SKM-1 treated with dmso at 0.1 percent for 144 hours (cell line): ENCODE data around the gene LRRC36.

Experiments used
- DNase-seq: peaks from one replicate; lab custom pipeline; 2025; ENCODE audit not compliant: unreplicated experiment; lab: John Stamatoyannopoulos, UW

Gene LRRC36

DNA sequence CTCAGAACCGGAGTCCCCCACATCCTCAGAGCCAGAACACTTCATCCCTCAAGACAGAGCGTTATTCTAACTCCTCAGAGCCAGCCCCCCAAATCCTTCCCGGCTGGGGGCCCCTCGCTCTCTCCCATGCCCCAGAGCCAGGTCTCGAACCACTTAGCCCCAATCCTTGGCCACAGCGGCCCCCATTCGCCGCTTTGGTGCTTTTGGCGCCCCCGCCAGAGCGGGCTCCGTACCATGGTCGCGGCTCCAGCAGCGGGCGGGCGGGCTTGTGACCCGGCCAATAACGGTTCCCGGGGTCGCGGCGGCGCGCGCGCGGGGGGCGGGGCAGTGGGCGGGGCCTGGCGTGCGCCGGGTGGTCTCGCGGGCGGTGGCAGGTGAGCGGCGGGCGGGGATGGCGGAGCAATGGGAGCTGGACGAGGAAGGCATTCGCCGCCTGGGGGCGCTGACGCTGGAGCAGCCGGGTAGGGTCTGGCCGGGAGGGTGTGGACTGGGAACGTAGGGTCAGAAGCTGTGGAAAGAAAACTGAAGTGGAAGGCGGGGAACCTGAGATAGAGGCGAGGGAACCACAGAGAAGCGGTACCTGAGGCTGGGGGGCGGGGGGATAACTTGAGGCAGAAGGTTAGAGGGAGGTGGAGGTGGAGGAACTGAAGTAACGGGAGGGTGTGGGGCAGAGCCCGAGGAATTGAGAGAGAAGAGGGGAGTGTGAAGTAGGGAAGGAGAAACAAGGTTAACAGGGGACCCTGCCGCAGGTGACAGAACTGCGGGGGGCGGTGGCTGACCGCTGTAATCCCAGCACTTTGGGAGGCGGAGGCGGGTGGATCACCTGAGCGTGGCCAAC is at the start of gene LRRC36, which contains the start of gene KCTD19:
TSS of gene LRRC36 (plus strand) at position 344 of the 838 bp plus-strand sequence. CDS start at position 392, 48 bp downstream.
TSS of gene KCTD19 (minus strand) at position 270 of the 838 bp plus-strand sequence. CDS start at position 236, 34 bp downstream.
- DNase-seq: no peak

GRCh38 chr16:67277294-67277998 is 49.2 kb upstream of the LRRC36 start:
- DNase-seq: no peak

DNA sequence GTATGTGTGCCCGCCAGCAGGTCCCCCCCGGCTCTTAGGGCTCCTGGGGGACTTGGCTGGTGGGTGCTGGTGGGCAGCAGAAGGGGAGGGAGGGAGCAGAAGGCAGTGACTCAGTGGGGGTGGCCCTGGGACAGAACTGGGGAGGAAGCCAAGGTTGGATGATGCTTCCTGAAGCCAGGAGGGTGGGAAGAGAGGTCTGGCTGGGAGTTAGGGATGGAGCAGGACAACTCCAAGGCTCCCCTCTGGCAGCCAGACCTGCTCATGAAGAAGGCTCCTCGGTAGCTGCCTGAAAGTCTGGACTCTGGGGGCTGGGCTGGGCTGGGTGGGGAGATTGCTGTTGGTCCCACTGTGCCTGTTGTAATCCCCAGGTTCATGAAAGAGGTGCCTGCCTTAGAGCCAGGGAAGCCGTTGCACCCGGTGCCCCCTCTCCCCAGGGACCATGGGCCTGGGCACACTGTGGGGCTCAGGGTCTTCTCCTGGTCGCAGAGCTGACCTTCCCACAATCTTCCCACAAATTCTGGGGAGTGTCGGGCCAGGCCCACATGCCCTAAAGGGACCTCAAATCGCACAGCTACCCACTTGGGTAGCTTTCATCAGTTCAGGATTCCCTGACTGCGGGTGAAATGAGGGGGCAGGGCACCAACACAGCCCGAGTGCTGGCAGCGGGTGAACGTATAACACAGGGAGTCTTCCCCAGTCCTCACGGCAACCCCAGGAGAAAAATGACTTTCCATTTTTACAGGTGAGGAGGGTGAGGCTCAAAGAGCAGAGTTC is 48.4 kb upstream of the LRRC36 start:
- DNase-seq: no peak

- peak; percentile 45 for DNase-seq
These were observed 47.8 kb upstream of the LRRC36 start for GRCh38 chr16:67278773-67279295.

GRCh38 chr16:67279296-67280089 is 47.1 kb upstream of the LRRC36 start, which contains the start of gene PLEKHG4:
Gene PLEKHG4 (plus strand): TSS chr16:67279532. CDS start chr16:67280045, 513 bp downstream.
- peak; percentile 78 for DNase-seq

- DNase-seq: no peak
These were observed 46.3 kb upstream of the LRRC36 start for GRCh38 chr16:67280090-67281015.

GRCh38 chr16:67281536-67282446 is 44.8 kb upstream of the LRRC36 start:
- no peak for DNase-seq

- DNase-seq: no peak
These were observed 44.2 kb upstream of the LRRC36 start for GRCh38 chr16:67282447-67282805.

- DNase-seq: no peak
These were observed 43.4 kb upstream of the LRRC36 start for GRCh38 chr16:67283039-67283825.

- no peak for DNase-seq
These were observed 42.6 kb upstream of the LRRC36 start for GRCh38 chr16:67283826-67284555.

DNA sequence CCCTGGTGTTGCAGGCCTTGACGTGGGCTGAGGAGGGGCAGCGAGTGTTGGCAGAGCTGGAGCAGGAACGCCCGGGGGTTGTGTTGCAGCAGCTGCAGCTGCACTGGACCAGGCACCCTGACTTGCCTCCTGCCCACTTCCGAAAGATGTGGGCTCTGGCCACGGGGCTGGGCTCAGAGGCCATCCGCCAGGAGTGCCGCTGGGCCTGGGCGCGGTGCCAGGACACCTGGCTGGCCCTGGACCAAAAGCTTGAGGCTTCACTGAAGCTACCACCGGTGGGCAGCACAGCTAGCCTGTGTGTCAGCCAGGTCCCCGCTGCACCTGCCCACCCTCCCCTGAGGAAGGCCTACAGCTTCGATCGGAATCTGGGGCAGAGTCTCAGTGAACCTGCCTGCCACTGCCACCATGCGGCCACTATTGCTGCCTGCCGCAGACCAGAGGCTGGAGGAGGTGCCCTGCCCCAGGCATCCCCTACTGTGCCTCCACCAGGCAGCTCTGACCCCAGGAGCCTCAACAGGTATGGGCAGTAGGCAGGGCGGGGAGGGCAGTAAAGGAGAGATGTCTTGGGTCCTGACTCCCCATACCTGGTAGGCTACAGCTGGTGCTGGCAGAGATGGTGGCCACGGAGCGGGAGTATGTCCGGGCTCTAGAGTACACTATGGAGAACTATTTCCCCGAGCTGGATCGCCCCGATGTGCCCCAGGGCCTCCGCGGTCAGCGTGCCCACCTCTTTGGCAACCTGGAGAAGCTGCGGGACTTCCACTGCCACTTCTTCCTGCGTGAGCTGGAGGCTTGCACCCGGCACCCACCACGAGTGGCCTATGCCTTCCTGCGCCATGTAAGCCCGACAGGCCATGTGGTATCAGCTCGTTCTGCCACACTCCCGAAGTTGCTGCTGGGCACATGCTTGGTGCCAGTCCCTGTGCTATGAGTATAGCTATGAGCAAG is 41.6 kb upstream of the LRRC36 start:
- DNase-seq: no peak

- no peak for DNase-seq
These were observed 40.0 kb upstream of the LRRC36 start for GRCh38 chr16:67286441-67287235.

DNA sequence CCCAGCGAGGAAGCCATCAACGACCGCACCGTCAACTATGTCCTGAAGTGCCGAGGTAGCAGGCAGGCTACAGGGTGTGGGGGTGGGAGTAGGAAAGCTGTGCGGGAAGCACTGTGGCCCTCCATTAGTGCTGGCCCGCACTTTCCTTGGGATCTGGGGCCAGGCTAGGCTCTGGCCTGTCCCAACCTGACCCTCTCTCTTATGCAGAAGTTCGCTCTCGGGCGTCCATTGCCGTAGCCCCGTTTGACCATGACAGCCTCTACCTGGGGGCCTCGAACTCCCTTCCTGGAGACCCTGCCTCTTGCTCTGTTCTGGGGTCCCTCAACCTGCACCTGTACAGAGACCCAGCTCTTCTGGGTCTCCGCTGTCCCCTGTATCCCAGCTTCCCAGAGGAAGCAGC is 38.7 kb upstream of the LRRC36 start:
- no peak for DNase-seq

DNA sequence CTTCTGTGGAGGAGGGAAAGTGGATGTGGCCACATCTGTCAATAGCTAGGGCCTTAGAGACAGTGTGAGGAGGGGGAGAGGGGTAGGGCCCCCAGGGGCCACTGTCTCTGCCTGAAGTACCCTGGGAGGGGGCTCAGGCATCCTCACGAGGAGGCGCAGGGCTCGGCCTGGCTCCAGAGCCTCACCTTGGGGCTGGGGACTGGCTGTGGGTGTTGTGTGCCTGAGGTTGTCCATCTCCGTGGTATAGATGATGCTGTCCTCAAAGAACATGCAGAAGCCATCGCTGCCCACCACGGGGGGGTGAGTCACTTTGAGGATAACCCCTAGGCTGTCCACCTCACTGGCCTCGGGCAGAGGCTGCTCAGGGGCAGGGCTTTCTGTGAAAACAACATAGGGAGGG is 35.2 kb upstream of the LRRC36 start:
- no peak for DNase-seq
